HEK293T (cell line): ENCODE measurements around the gene CST9.

Experiments
- CTCF ChIA-PET: fragments of 350-600 bp; formaldehyde crosslinking; extraction: SDS; loops from one replicate; lab custom pipeline; 2021; ENCODE audit warnings: antibody characterized with exemption, inconsistent platforms; lab: Yijun Ruan, JAX
- POLR2A ChIA-PET: fragments of 350-600 bp; formaldehyde crosslinking; extraction: SDS; loops from one replicate; lab custom pipeline; 2020; ENCODE audit warnings: antibody characterized with exemption, inconsistent platforms; lab: Yijun Ruan, JAX
- DNase-seq: peaks from one replicate; pipeline ENCODE4 v3.0.0; 2012; ENCODE audit warnings: mixed read lengths; ENCODE audit errors: extremely low spot score
- ARNT ChIP-seq: fragments of 450-650 bp; IDR thresholded peaks from 2 replicates; pipeline ENCODE4 v1.6.1; 2017; ENCODE audit warnings: mild to moderate bottlenecking
- BHLHE40 ChIP-seq: fragments of 450-650 bp; IDR thresholded peaks from 2 replicates; pipeline ENCODE4 v1.6.1; 2016; ENCODE audit warnings: mild to moderate bottlenecking, moderate library complexity, borderline replicate concordance
- CTBP1 ChIP-seq: fragments of 450-650 bp; IDR thresholded peaks from 2 replicates; pipeline ENCODE4 v1.6.1; 2016; ENCODE audit warnings: borderline replicate concordance
- ELF4 ChIP-seq: fragments of 450-650 bp; IDR thresholded peaks from 2 replicates; pipeline ENCODE4 v1.6.1; 2017; ENCODE audit warnings: antibody characterized with exemption
- FOXA1 ChIP-seq: fragments of 450-650 bp; IDR thresholded peaks from 2 replicates; pipeline ENCODE4 v1.6.1; 2016; ENCODE audit warnings: mild to moderate bottlenecking
- FOXK2 ChIP-seq: fragments of 450-650 bp; IDR thresholded peaks from 2 replicates; pipeline ENCODE4 v1.6.1; 2016; ENCODE audit warnings: mild to moderate bottlenecking
- FOXM1 ChIP-seq: fragments of 450-650 bp; IDR thresholded peaks from 2 replicates; pipeline ENCODE4 v1.6.1; 2017; ENCODE audit warnings: mild to moderate bottlenecking, borderline replicate concordance
- HDGF ChIP-seq: fragments of 450-650 bp; IDR thresholded peaks from 2 replicates; pipeline ENCODE4 v1.6.1; 2017; ENCODE audit warnings: antibody characterized with exemption, borderline replicate concordance
- L3MBTL2 ChIP-seq: fragments of 450-650 bp; conservative IDR thresholded peaks from 2 replicates; pipeline ENCODE4 v1.6.1; 2016; ENCODE audit warnings: mild to moderate bottlenecking
- LEF1 ChIP-seq: fragments of 450-650 bp; IDR thresholded peaks from 2 replicates; pipeline ENCODE4 v1.6.1; 2017; ENCODE audit warnings: mild to moderate bottlenecking, borderline replicate concordance
- NFRKB ChIP-seq: fragments of 450-650 bp; IDR thresholded peaks from 2 replicates; pipeline ENCODE4 v1.6.1; 2016; ENCODE audit warnings: mild to moderate bottlenecking, moderate library complexity
- PKNOX1 ChIP-seq: fragments of 450-650 bp; IDR thresholded peaks from 2 replicates; pipeline ENCODE4 v1.6.1; 2016
- SP1 ChIP-seq: fragments of 450-650 bp; IDR thresholded peaks from 2 replicates; pipeline ENCODE4 v1.6.1; 2017
- SUZ12 ChIP-seq: fragments of 450-650 bp; IDR thresholded peaks from 2 replicates; pipeline ENCODE4 v1.6.1; 2016; ENCODE audit warnings: mild to moderate bottlenecking
- TARDBP ChIP-seq: fragments of 450-650 bp; IDR thresholded peaks from 2 replicates; pipeline ENCODE4 v1.6.1; 2016
- ZNF384 ChIP-seq: fragments of 450-650 bp; IDR thresholded peaks from 2 replicates; pipeline ENCODE4 v1.6.1; 2016

CST9 gene

DNA sequence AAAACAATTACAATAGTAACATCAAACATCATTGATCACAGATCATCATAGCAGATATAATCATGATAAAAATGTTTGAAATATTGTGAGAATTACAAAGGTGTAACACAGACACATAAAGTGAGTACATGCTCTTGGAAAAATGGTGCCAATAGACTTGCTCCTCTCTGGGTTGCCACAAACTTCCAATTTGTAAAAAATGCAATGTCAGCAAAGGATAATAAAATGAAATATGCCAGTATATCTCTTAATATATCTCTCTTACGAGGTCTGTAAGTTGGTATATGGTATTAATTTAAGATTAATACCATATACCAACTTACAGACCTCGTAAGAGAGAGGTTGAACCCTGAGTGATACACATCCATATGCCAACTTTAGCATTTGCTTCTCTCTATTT, 45.4 kb upstream of the CST9 start:
- ChIA-PET CTCF (no interaction called here), POLR2A (no interaction called here)
- TF ChIP-seq NFRKB (no peak), TARDBP (no peak), BHLHE40 (no peak), L3MBTL2 (no peak), SP1 (no peak), SUZ12 (no peak), FOXA1 (no peak), CTBP1 (no peak), ELF4 (no peak), PKNOX1 (no peak)
- DNase-seq = no peak

DNA sequence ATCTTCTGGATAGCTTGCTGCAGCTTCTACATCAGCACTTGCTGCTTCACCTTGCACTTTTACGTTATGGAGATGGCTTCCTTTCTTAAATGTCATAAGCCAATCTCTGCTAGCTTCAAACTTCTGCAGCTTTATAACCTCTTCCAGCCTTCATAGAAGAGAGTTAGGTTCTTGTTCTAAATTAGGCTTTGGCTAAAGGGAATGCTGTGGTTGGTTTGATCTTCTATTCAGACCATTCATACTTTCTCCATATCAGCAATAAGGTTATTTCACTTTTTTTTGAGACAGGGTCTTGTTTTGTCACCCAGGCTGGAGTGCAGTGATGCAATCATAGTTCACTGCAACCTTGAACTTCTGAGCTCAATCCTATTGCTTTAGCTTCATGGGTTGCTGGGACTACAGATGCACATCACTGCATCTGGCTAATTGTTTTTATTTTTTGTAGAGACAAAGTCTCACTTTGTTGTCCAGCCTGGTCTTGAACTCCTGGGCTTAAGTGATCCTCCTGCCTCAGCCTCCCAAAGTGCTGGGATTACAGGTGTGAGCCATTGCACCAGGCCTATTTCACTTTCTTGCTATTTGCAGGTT, 44.2 kb upstream of the CST9 start:
- no peak for TF ChIP-seq L3MBTL2
- no peak for TF ChIP-seq SUZ12
- TF ChIP-seq SP1 = no peak
- no peak for TF ChIP-seq PKNOX1
- no peak for TF ChIP-seq FOXM1
- TF ChIP-seq FOXK2 = no peak
- TF ChIP-seq BHLHE40 = no peak
- TF ChIP-seq ELF4 = no peak
- TF ChIP-seq NFRKB = no peak
- no peak for TF ChIP-seq ARNT
- no peak for TF ChIP-seq CTBP1
- no peak for TF ChIP-seq LEF1
- no peak for TF ChIP-seq ZNF384
- TF ChIP-seq FOXA1 = no peak
- TF ChIP-seq TARDBP = no peak
- TF ChIP-seq HDGF = no peak
- DNase-seq = no peak
- ChIA-PET POLR2A (no interaction called here), CTCF (interaction anchor here (0.7 kb wide), 1 partner anchor 227 kb away, joined by 3 read pairs; no protein-coding TSS in a partner anchor)

DNA sequence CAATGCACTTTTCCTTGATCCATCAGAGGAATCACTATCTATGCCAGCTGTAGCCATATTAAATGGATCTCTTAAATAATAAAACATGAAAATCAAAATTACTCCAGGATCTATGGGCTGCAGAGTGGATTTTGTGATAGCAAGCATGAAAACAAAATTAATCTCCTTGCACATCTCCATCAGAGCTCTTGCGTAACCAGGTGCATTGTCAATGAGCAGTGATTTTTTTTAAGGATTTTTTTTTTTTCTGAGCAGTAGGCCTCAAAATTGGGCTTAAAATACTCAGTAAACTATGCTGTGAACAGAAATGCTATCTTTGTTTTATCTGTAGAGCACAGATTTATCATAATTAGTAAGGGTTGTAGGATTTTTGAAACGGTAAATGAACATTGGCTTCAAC, 43.5 kb upstream of the CST9 start:
- DNase-seq = no peak
- TF ChIP-seq FOXM1 = no peak
- TF ChIP-seq ARNT = no peak
- no peak for TF ChIP-seq PKNOX1
- no peak for TF ChIP-seq SP1
- POLR2A ChIA-PET = no interaction called here
- CTCF ChIA-PET = interaction anchor here (0.6 kb wide), 1 partner anchor 468 kb away, joined by 6 read pairs; no protein-coding TSS in a partner anchor

- ChIA-PET CTCF (no interaction called here), POLR2A (interaction anchor here (1.2 kb wide), 1 partner anchor 13 kb away, joined by 3 read pairs; no protein-coding TSS in a partner anchor)
- no peak for TF ChIP-seq NFRKB
- no peak for TF ChIP-seq ELF4
- no peak for TF ChIP-seq CTBP1
- no peak for TF ChIP-seq PKNOX1
- TF ChIP-seq FOXM1 = no peak
- no peak for TF ChIP-seq ARNT
- no peak for TF ChIP-seq ZNF384
These were observed 41.6 kb upstream of the CST9 start for GRCh38 chr20:23647346-23647745.

GRCh38 chr20:23646106-23646873, 40.6 kb upstream of the CST9 start:
- DNase-seq = no peak
- ChIA-PET POLR2A (interaction anchor here (1.2 kb wide), 1 partner anchor 14 kb away, joined by 3 read pairs; no protein-coding TSS in a partner anchor), CTCF (no interaction called here)
- TF ChIP-seq ZNF384 (no peak), PKNOX1 (peak; percentile 34; the same call in 1 of the 2 replicates), L3MBTL2 (peak; percentile 19; the same call in 1 of the 2 replicates), ARNT (no peak)

More at GRCh38 chr20:23647346-23647745, 41.6 kb upstream of the CST9 start:
- DNase-seq = no peak
